Measurements from ENCODE around the gene RGL4. TPM values are rescaled to one million over a fixed set of nuclear protein-coding genes. Genes with fewer than 3 reads are reported as not detected.

The RGL4 gene
- total and polyA plus RNA-seq, 2 experiments from 2014 or later = 0.16 TPM; not detected in 1

DNA sequence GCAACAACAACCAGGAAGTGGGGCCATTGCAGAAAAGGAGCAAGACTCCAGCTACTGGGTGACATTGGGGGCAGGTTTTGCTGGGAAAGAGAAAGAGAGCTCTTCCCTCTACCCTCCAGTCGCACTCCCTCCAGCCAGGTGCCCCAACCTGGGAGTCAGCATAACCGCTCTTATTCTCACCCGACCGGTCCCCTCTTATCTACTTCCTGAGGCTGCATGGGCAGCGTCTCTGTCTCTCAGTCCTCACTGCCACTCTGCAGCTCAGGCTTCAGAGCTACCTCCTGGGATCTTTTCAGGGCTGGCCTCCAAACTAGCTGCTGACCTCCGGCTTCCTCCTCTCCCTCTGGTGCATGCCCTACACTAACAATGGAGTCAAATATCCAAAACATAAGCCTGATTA is 55.0 kb downstream of the RGL4 start (continued):
- TF ChIP-seq, protein P1, sequence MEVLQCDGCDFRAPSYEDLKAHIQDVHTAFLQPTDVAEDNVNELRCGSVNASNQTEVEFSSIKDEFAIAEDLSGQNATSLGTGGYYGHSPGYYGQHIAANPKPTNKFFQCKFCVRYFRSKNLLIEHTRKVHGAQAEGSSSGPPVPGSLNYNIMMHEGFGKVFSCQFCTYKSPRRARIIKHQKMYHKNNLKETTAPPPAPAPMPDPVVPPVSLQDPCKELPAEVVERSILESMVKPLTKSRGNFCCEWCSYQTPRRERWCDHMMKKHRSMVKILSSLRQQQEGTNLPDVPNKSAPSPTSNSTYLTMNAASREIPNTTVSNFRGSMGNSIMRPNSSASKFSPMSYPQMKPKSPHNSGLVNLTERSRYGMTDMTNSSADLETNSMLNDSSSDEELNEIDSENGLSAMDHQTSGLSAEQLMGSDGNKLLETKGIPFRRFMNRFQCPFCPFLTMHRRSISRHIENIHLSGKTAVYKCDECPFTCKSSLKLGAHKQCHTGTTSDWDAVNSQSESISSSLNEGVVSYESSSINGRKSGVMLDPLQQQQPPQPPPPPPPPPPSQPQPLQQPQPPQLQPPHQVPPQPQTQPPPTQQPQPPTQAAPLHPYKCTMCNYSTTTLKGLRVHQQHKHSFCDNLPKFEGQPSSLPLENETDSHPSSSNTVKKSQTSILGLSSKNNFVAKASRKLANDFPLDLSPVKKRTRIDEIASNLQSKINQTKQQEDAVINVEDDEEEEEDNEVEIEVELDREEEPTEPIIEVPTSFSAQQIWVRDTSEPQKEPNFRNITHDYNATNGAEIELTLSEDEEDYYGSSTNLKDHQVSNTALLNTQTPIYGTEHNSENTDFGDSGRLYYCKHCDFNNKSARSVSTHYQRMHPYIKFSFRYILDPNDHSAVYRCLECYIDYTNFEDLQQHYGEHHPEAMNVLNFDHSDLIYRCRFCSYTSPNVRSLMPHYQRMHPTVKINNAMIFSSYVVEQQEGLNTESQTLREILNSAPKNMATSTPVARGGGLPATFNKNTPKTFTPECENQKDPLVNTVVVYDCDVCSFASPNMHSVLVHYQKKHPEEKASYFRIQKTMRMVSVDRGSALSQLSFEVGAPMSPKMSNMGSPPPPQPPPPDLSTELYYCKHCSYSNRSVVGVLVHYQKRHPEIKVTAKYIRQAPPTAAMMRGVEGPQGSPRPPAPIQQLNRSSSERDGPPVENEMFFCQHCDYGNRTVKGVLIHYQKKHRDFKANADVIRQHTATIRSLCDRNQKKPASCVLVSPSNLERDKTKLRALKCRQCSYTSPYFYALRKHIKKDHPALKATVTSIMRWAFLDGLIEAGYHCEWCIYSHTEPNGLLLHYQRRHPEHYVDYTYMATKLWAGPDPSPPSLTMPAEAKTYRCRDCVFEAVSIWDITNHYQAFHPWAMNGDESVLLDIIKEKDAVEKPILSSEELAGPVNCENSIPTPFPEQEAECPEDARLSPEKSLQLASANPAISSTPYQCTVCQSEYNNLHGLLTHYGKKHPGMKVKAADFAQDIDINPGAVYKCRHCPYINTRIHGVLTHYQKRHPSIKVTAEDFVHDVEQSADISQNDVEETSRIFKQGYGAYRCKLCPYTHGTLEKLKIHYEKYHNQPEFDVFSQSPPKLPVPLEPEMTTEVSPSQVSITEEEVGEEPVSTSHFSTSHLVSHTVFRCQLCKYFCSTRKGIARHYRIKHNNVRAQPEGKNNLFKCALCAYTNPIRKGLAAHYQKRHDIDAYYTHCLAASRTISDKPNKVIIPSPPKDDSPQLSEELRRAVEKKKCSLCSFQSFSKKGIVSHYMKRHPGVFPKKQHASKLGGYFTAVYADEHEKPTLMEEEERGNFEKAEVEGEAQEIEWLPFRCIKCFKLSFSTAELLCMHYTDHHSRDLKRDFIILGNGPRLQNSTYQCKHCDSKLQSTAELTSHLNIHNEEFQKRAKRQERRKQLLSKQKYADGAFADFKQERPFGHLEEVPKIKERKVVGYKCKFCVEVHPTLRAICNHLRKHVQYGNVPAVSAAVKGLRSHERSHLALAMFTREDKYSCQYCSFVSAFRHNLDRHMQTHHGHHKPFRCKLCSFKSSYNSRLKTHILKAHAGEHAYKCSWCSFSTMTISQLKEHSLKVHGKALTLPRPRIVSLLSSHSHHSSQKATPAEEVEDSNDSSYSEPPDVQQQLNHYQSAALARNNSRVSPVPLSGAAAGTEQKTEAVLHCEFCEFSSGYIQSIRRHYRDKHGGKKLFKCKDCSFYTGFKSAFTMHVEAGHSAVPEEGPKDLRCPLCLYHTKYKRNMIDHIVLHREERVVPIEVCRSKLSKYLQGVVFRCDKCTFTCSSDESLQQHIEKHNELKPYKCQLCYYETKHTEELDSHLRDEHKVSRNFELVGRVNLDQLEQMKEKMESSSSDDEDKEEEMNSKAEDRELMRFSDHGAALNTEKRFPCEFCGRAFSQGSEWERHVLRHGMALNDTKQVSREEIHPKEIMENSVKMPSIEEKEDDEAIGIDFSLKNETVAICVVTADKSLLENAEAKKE (CRISPR knock-in tag; IDR thresholded peaks at IDR 0.05) = no peak
- no peak for TF ChIP-seq STAT1 (IDR thresholded peaks at IDR 0.05; ENCODE audit: unreplicated experiment)
- TF ChIP-seq ZNF331 (CRISPR knock-in tag; IDR thresholded peaks at IDR 0.05; ENCODE audit: low read depth) = no peak

Other genes with a start within 250 kb of the RGL4 start
- gene IGLL1, start 110.7 kb upstream of the RGL4 start, total RNA-seq (2014; rRNA removed; shearing (Covaris generic)) = not detected in 2 replicates
- gene IGLL1, start 110.7 kb upstream of the RGL4 start, polyA plus RNA-seq (2016; fragmentation: Nextera tagmentation; extraction: Ambion mirVana) = not detected in 2 replicates
- not detected in 2 replicates for gene DRICH1, start 58.7 kb upstream of the RGL4 start, total RNA-seq (2014; rRNA removed; shearing (Covaris generic))
- gene DRICH1, start 58.7 kb upstream of the RGL4 start, polyA plus RNA-seq (2016; fragmentation: Nextera tagmentation; extraction: Ambion mirVana) = not detected in 2 replicates
- 2.6 TPM in 2 replicates for gene ZNF70, start 60.1 kb downstream of the RGL4 start, total RNA-seq (2014; rRNA removed; shearing (Covaris generic))
- 0.19 and 0.45 TPM in 2 replicates for gene ZNF70, start 60.1 kb downstream of the RGL4 start, polyA plus RNA-seq (2016; fragmentation: Nextera tagmentation; extraction: Ambion mirVana)
- not detected in 2 replicates for gene VPREB3, start 63.4 kb downstream of the RGL4 start, total RNA-seq (2014; rRNA removed; shearing (Covaris generic))
- gene VPREB3, start 63.4 kb downstream of the RGL4 start, polyA plus RNA-seq (2016; fragmentation: Nextera tagmentation; extraction: Ambion mirVana) = 1.1 and 2.1 TPM in 2 replicates
- gene C22orf15, start 72.0 kb downstream of the RGL4 start, total RNA-seq (2014; rRNA removed; shearing (Covaris generic)) = 3.6 and 5.7 TPM in 2 replicates
- gene C22orf15, start 72.0 kb downstream of the RGL4 start, polyA plus RNA-seq (2016; fragmentation: Nextera tagmentation; extraction: Ambion mirVana) = 9.3 and 10.1 TPM in 2 replicates
- gene CHCHD10, start 77.0 kb downstream of the RGL4 start, total RNA-seq (2014; rRNA removed; shearing (Covaris generic)) = 1.2 and 11.4 TPM in 2 replicates
- gene CHCHD10, start 77.0 kb downstream of the RGL4 start, polyA plus RNA-seq (2016; fragmentation: Nextera tagmentation; extraction: Ambion mirVana) = 101 and 113 TPM in 2 replicates
- 12.1 and 17.4 TPM in 2 replicates for gene MMP11, start 81.8 kb downstream of the RGL4 start, total RNA-seq (2014; rRNA removed; shearing (Covaris generic))
- gene MMP11, start 81.8 kb downstream of the RGL4 start, polyA plus RNA-seq (2016; fragmentation: Nextera tagmentation; extraction: Ambion mirVana) = 4.9 and 5.3 TPM in 2 replicates
- gene SMARCB1, start 96.0 kb downstream of the RGL4 start, total RNA-seq (2014; rRNA removed; shearing (Covaris generic)) = 115 and 132 TPM in 2 replicates
- gene SMARCB1, start 96.0 kb downstream of the RGL4 start, polyA plus RNA-seq (2016; fragmentation: Nextera tagmentation; extraction: Ambion mirVana) = 113 and 114 TPM in 2 replicates
- gene DERL3, start 148.0 kb downstream of the RGL4 start, total RNA-seq (2014; rRNA removed; shearing (Covaris generic)) = 10.6 and 13.6 TPM in 2 replicates
- gene DERL3, start 148.0 kb downstream of the RGL4 start, polyA plus RNA-seq (2016; fragmentation: Nextera tagmentation; extraction: Ambion mirVana) = 16.6 and 19.5 TPM in 2 replicates
- gene SLC2A11, start 166.9 kb downstream of the RGL4 start, total RNA-seq (2014; rRNA removed; shearing (Covaris generic)) = 15.1 and 21.8 TPM in 2 replicates
- gene SLC2A11, start 166.9 kb downstream of the RGL4 start, polyA plus RNA-seq (2016; fragmentation: Nextera tagmentation; extraction: Ambion mirVana) = 7.1 and 7.4 TPM in 2 replicates
- gene MIF, start 203.4 kb downstream of the RGL4 start, total RNA-seq (2014; rRNA removed; shearing (Covaris generic)) = 800 and 881 TPM in 2 replicates
- 5,205 and 5,707 TPM in 2 replicates for gene MIF, start 203.4 kb downstream of the RGL4 start, polyA plus RNA-seq (2016; fragmentation: Nextera tagmentation; extraction: Ambion mirVana)

All from GM23338 (cell line).